B cell (primary cell): ENCODE data around the gene ZNF100. TPM values are rescaled to one million over a fixed set of nuclear protein-coding genes. Genes with fewer than 3 reads are reported as not detected.

Source experiments
- ATAC-seq: fragments of 200-7000 bp; cut with Tn5 transposase; one replicate; pipeline ENCODE4 v1.10.0; 2021; ENCODE audit warnings: low read depth, mild to moderate bottlenecking, moderate number of reproducible peaks, moderate library complexity
- CTCF ChIA-PET: fragments of 350-600 bp; sonication (Branson Sonifier 250); formaldehyde crosslinking; loops from one replicate; lab custom pipeline; 2021; ENCODE audit warnings: antibody characterized with exemption, inconsistent platforms; lab: Charles Lee
- POLR2A ChIA-PET: fragments of 350-600 bp; sonication (Branson Sonifier 250); formaldehyde crosslinking; loops from one replicate; lab custom pipeline; 2021; ENCODE audit warnings: antibody characterized with exemption; lab: Charles Lee
- DNase-seq: peaks from one replicate; pipeline ENCODE4 v3.0.0; 2013
- H2AFZ ChIP-seq: 2 replicates; pipeline ENCODE4 v1.6.1; 2012; ENCODE audit warnings: mild to moderate bottlenecking, low read depth, low read length; ENCODE audit not compliant: insufficient read depth, poor library complexity, severe bottlenecking
- H3K27ac ChIP-seq, 2 donors: 1 replicate in 1 of 2; 2 replicates in 1 of 2; pipeline ENCODE4 v1.5.1; 2012 to 2013; ENCODE audit warnings: low read length in 2 of 2, mild to moderate bottlenecking in 2 of 2, moderate library complexity in 1 of 2
- H3K27me3 ChIP-seq, 4 experiments: fragments of 200-600 bp in 1 of 4; sonication (generic) in 1 of 4; replicated peaks in 1 of 4; 1 replicate in 2 of 4; 2 replicates in 2 of 4; pipeline versions ENCODE4 v1.6.1 to v1.7.0; 2013 to 2016; ENCODE audit warnings: low read length in 3 of 4, mild to moderate bottlenecking in 2 of 4, mixed read lengths in 1 of 4, moderate library complexity in 1 of 4; ENCODE audit not compliant: insufficient read depth in 4 of 4, control insufficient read depth in 3 of 4; ENCODE audit errors: control extremely low read depth in 1 of 4
- H3K36me3 ChIP-seq, 2 experiments: replicated peaks in 1 of 2; 1 replicate in 1 of 2; 2 replicates in 1 of 2; pipeline versions ENCODE4 v1.6.1 to v1.7.1; 2013; ENCODE audit warnings: low read length in 1 of 2; ENCODE audit not compliant: insufficient read depth in 2 of 2, control insufficient read depth in 1 of 2; ENCODE audit errors: control extremely low read depth in 1 of 2, extremely low read depth in 1 of 2
- H3K4me1 ChIP-seq, 2 donors: fragments of 200-600 bp in 1 of 2; sonication (generic) in 1 of 2; 1 replicate in 1 of 2; 2 replicates in 1 of 2; pipeline versions ENCODE4 v1.5.1 to v1.6.1; 2013 to 2017; ENCODE audit warnings: low read length in 2 of 2; ENCODE audit not compliant: control insufficient read depth in 2 of 2, insufficient read depth in 2 of 2
- H3K4me2 ChIP-seq: replicated peaks from 2 replicates; pipeline ENCODE3; 2012; ENCODE audit warnings: mild to moderate bottlenecking, low read depth, low read length; ENCODE audit not compliant: poor library complexity, severe bottlenecking
- H3K4me3 ChIP-seq, 5 experiments: fragments of 200-600 bp in 1 of 5; sonication (generic) in 1 of 5; 1 replicate in 3 of 5; 2 replicates in 2 of 5; pipeline versions ENCODE4 v1.5.1 to v1.7.0; 2011 to 2016; ENCODE audit warnings: low read length in 4 of 5, mild to moderate bottlenecking in 4 of 5, low read depth in 2 of 5, control low read depth in 1 of 5, moderate library complexity in 1 of 5; ENCODE audit not compliant: insufficient read depth in 1 of 5; ENCODE audit errors: control extremely low read depth in 1 of 5, extremely low read depth in 1 of 5
- H3K79me2 ChIP-seq: fragments of 200-600 bp; sonication (generic); one replicate; pipeline ENCODE4 v1.6.0; 2016; ENCODE audit warnings: low read length; ENCODE audit not compliant: control insufficient read depth, insufficient read depth
- H3K9ac ChIP-seq: fragments of 200-600 bp; sonication (generic); 2 replicates; pipeline ENCODE4 v1.6.1; 2017; ENCODE audit warnings: mild to moderate bottlenecking, low read length, moderate library complexity
- H3K9me3 ChIP-seq, 3 donors: one replicate each; pipeline versions ENCODE4 v1.6.1 to v1.7.1; 2013; ENCODE audit warnings: low read length in 2 of 3; ENCODE audit not compliant: control insufficient read depth in 2 of 3, insufficient read depth in 1 of 3; ENCODE audit errors: control extremely low read depth in 1 of 3
- H4K20me1 ChIP-seq: 2 replicates; pipeline ENCODE4 v1.6.0; 2012; ENCODE audit warnings: mild to moderate bottlenecking, low read length; ENCODE audit not compliant: insufficient read depth, control insufficient read depth, poor library complexity, severe bottlenecking
- H3K27ac Mint-ChIP-seq: one replicate; pipeline ENCODE4 v1.8.0; 2021; ENCODE audit warnings: mixed read lengths
- H3K27me3 Mint-ChIP-seq: one replicate; pipeline ENCODE4 v1.8.0; 2021; ENCODE audit warnings: mixed read lengths
- H3K4me1 Mint-ChIP-seq: one replicate; pipeline ENCODE4 v1.8.0; 2021; ENCODE audit warnings: mixed read lengths
- H3K4me3 Mint-ChIP-seq: one replicate; pipeline ENCODE4 v1.8.0; 2021; ENCODE audit warnings: mixed read lengths
- H3K9me3 Mint-ChIP-seq: one replicate; pipeline ENCODE4 v1.8.0; 2022; ENCODE audit warnings: mixed read lengths; ENCODE audit not compliant: insufficient read depth
- EZH2 ChIP-seq: IDR thresholded peaks from 2 replicates; pipeline ENCODE4 v1.6.1; 2012; ENCODE audit warnings: borderline replicate concordance, low read depth, mild to moderate bottlenecking, moderate library complexity, low read length; ENCODE audit not compliant: insufficient read depth, poor library complexity, severe bottlenecking
- WGBS: methylation state at CpG from one replicate; pipeline ENCODE4 v1.1.5; 2013; ENCODE audit warnings: missing lambda C conversion rate; ENCODE audit not compliant: insufficient coverage; 5-methylcytosine and 5-hydroxymethylcytosine counted together
- intact Hi-C: fragments of 100-400 bp; cut with micrococcal nuclease; formaldehyde crosslinking; loops from one replicate; pipeline ENCODE4 v1.10.0; 2022
- polyA plus RNA-seq: library from polyadenylated mRNA; depleted of rRNA; stranded (reverse); fragments of >200 nt; gene quantifications from 2 replicates; pipeline ENCODE4 v1.2.3, GENCODE V29; 2012
- total RNA-seq, 2 donors: library from RNA; stranded (reverse); fragments of 120-200 nt in 1 of 2; gene quantifications; 1 replicate in 1 of 2; 2 replicates in 1 of 2; pipeline versions ENCODE4 v1.2.3 to v1.2.4, GENCODE V29; 2013 to 2022
- TF ChIP-seq, protein P1 (sequence below): fragments of 200-600 bp; IDR thresholded peaks from one replicate; pipeline ENCODE4 v1.8.0; 2022; ENCODE audit warnings: antibody characterized with exemption, mild to moderate bottlenecking

Gene ZNF100
- total and polyA plus RNA-seq, 2 donors (not counting 1 experiment from before 2014, with no cell fraction given) = 2.9 to 16.0 TPM

DNA sequence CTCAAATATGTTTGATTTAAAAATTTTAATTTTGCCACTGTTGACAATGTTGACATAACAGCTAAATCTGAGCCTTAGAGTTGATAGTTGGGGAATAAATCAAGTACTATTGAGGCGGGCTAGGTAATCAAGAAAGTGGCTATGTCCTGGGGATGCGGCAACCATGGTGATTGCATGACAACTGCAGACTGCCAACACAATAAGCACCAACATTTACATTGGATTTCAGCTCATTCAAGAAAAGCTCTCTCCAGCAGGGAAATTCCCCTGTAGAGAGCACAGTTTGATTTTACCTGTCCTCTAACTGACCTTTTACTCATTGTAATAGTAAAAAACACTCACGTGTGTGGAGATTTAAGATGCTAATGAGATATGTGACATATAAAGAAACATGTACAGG lies 63.1 kb downstream of the ZNF100 start:
- CTCF ChIA-PET = no interaction called here
- 88% methylated on average over 1 of the region's 3 CpGs for WGBS

DNA sequence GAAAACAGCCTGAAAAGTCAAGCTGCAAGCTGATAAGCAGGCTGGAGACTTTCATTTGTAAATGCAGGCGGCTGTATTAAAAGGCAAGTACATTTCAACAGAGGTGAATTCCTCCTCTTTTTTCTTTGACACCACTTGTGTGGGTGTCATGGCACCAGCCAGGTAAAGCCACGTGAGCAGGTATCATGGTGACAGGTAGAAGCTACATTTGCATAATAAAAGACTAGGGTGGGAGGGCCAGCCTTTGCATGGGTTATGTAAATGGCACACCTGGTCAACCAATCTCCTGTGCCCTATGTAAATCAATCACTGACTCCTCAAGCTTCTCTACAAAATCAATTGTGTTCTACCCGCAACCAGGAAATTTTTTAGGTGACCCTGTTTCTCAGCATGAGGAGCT lies 68.2 kb downstream of the ZNF100 start:
- intact Hi-C loops = loop anchor here (5.0 kb wide), 1 partner anchor 1452 kb away; no protein-coding TSS in a partner anchor
- H3K4me2 ChIP-seq = no peak overlapping the region
- H3K79me2 ChIP-seq = no peaks in the 10 kb centered on the region
- no peak overlapping the region for H3K4me3 ChIP-seq
- Mint-ChIP-seq H3K4me1 (no peaks in the 10 kb centered on the region), H3K4me3 (no peak overlapping the region), H3K9me3 (no peaks in the 10 kb centered on the region), H3K27me3 (peaks cover 5% of the 10 kb centered on the region), H3K27ac (no peak overlapping the region)
- DNase-seq (no peak), ATAC-seq (no peak)
- H2AFZ ChIP-seq = no peak overlapping the region
- POLR2A ChIA-PET = no interaction called here
- TF ChIP-seq, protein P1, sequence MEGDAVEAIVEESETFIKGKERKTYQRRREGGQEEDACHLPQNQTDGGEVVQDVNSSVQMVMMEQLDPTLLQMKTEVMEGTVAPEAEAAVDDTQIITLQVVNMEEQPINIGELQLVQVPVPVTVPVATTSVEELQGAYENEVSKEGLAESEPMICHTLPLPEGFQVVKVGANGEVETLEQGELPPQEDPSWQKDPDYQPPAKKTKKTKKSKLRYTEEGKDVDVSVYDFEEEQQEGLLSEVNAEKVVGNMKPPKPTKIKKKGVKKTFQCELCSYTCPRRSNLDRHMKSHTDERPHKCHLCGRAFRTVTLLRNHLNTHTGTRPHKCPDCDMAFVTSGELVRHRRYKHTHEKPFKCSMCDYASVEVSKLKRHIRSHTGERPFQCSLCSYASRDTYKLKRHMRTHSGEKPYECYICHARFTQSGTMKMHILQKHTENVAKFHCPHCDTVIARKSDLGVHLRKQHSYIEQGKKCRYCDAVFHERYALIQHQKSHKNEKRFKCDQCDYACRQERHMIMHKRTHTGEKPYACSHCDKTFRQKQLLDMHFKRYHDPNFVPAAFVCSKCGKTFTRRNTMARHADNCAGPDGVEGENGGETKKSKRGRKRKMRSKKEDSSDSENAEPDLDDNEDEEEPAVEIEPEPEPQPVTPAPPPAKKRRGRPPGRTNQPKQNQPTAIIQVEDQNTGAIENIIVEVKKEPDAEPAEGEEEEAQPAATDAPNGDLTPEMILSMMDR = no peak
- no peak for TF ChIP-seq EZH2
- H3K9me3 ChIP-seq = peaks cover 0 to 1% (median 0%) of the 10 kb centered on the region in 3 donors
- WGBS = no CpG with 5 or more reads among the region's 3 CpGs
- H3K27ac ChIP-seq = no peak overlapping the region
- no peaks in the 10 kb centered on the region for H3K27me3 ChIP-seq
- no peaks in the 10 kb centered on the region for H4K20me1 ChIP-seq
- no peaks in the 10 kb centered on the region for H3K4me1 ChIP-seq
- CTCF ChIA-PET = interaction anchor here (0.9 to 3.1 kb wide), 3 partner anchors 32 to 496 kb away, joined by 5 to 15 read pairs (median 6); no protein-coding TSS in a partner anchor
- no peaks in the 10 kb centered on the region for H3K36me3 ChIP-seq
- H3K9ac ChIP-seq = no peak overlapping the region

More for the DNA sequence above, 63.1 kb downstream of the ZNF100 start:
- Histone ChIP-seq H3K9ac (no peak overlapping the region), H3K27ac (no peak overlapping the region), H3K4me3 (no peak overlapping the region), H3K9me3 (peaks cover 0 to 20% (median 3%) of the 10 kb centered on the region in 3 donors), H2AFZ (no peak overlapping the region), H3K4me2 (no peak overlapping the region), H3K4me1 (no peaks in the 10 kb centered on the region), H4K20me1 (no peaks in the 10 kb centered on the region), H3K36me3 (no peaks in the 10 kb centered on the region), H3K27me3 (no peaks in the 10 kb centered on the region), H3K79me2 (no peaks in the 10 kb centered on the region)
- TF ChIP-seq, protein P1 = no peak
- no peak for TF ChIP-seq EZH2
- Mint-ChIP-seq H3K4me3 (no peak overlapping the region), H3K27me3 (no peaks in the 10 kb centered on the region), H3K4me1 (no peaks in the 10 kb centered on the region), H3K27ac (no peak overlapping the region), H3K9me3 (peaks cover 2% of the 10 kb centered on the region)
- DNase-seq (no peak), ATAC-seq (no peak)
- POLR2A ChIA-PET = no interaction called here
- intact Hi-C loops = no loop called here
